NCI-H187 (cell line): ENCODE results near the gene SLC1A5.

Experiments used
- DNase-seq, 2 experiments: peaks; one replicate each; lab custom pipeline; 2025; lab: John Stamatoyannopoulos, UW

The SLC1A5 gene

GRCh38 chr19:46742926-46743480, 45.4 kb downstream of the SLC1A5 start:
- no peak for DNase-seq

DNA sequence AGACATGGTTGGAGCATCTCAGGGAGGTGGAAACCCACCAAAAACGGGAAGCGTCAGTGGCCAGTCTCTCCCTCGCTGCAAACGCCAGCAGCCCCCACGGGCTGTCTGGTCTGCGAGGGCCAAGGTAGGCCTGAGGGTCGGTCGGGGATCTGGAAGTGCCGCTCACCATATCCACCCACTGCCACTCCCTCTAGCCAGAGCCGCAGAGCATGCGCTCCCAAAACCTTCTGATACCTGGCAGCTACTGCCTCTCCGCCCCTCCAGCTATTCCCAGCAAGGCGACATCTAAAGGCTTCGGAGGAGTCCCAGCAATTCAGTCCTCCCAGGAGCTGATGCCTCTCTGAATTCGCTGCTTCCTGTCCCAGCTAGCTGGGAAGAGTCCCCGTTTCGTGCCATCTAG, 46.9 kb downstream of the SLC1A5 start:
- no peak for DNase-seq

GRCh38 chr19:46739290-46739771, 49.1 kb downstream of the SLC1A5 start:
- DNase-seq = no peak

- no peak for DNase-seq
Measured at GRCh38 chr19:46737761-46738171, 50.6 kb downstream of the SLC1A5 start.

DNA sequence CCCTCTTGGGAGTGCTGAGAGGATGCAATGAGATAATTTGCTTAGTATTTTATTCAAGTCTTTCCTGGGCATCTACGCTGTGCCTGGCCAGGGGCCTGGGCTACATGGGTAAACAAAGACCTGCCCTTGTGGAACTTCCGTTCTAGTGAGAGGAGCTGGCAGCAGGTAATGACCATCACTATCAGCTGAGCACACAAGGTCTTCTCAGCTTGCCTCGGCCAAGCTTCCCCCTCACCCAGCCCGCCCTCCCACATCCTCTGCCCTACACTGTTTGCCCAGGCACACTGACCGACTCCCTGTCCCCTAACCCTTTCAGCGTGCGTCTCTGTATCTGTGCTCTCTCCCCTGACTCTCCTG, 51.1 kb downstream of the SLC1A5 start:
- no peak for DNase-seq

DNA sequence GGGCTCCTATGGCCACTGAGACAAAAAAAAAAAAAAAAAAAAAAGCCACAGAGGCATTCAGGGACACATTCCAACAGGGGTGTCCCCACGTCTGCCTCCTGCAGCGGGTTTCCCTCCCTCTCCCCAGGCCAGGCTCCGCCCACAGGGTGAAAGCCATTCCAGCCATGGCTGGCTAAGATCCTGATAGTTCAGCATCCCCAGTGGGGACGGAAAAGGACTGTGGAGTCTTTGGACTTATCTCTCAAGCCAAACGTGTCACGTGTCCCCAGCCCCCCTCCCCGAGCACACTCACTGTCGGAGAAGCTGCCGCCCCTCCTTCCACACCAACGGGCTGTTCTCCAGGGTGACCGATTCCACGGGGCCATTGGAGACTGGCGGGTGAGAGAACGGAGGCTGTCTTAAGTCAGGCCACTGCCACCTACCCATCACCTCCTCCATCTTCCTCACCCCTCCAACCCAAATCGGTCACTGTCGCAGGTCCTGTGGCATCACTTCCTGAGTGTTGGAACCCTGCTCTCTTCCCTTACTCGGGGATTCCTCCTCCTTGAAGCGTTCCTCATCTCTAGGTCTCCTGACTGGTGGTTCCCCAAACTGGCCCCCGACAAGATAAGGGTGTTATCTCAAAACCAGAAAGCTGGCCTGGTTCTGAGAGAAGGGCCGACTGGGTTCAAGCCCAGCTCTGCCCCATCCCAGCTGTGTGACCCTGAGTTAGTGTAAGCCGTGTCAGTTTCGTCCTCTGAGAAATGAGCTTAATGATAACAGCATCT, 51.7 kb downstream of the SLC1A5 start:
- no peak for DNase-seq

- no peak for DNase-seq
Measured at GRCh38 chr19:46733690-46734292, 54.6 kb downstream of the SLC1A5 start.

GRCh38 chr19:46732966-46733689, 55.3 kb downstream of the SLC1A5 start:
- no peak for DNase-seq

DNA sequence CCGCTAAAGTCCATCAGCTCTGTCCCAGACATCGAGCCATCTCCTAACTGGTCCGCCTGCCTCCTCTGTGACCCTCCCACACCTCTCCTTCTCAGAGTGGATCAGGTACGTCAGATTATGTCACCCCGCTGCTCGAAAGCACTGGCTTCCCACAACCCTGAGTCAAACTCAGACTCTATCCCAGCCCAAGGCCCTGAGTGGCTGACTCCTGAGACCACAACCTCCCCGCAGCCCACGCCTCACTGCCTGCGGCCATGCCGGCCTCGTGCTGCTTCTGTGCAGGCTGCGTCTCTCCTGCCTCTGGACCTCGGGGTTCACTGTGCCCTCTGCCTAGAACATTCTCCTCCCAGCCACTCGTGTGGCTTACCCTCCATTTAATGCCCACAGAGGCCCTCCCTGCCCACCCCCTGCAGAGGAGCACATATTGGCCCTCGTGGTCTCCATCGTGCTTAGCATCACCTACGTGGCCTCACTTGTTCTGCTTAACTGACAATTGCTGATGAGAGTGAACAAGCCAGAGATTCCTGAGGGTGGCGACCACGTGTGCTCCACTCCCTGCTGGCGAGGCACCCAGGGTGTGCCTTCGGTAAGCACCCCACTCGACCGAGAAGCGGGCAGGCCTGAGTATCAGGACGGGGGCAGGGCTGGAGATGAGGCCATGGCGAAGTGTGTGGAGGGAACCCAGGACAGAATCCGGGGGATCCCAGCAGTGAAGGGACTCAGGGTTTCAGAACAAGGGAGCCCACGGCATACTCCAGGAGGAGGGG, 56.0 kb downstream of the SLC1A5 start:
- no peak for DNase-seq

- DNase-seq = no peak
Measured at GRCh38 chr19:46731584-46731983, 56.8 kb downstream of the SLC1A5 start.

- no peak for DNase-seq
Measured at GRCh38 chr19:46731007-46731501, 57.3 kb downstream of the SLC1A5 start.

DNA sequence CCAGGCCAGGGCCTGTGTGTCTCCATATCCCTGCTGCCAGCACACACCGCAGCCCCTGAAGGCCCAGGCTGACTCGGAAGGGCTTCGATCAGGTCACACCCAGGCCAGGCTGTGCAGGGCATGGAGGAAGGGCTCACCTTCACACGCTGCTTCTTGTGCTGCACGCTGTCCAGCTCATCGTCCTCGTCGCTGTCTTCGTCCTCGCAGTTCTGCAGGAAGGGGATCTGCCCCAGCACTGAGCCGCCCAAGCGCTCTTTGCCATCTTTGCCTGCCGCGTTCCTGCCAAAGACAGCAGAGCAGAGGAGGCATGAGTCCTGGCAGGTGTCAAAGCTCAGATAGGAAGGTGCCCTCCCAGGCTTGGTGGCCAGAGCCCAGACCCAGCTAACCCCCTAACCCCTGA, 57.8 kb downstream of the SLC1A5 start:
- no peak for DNase-seq

DNA sequence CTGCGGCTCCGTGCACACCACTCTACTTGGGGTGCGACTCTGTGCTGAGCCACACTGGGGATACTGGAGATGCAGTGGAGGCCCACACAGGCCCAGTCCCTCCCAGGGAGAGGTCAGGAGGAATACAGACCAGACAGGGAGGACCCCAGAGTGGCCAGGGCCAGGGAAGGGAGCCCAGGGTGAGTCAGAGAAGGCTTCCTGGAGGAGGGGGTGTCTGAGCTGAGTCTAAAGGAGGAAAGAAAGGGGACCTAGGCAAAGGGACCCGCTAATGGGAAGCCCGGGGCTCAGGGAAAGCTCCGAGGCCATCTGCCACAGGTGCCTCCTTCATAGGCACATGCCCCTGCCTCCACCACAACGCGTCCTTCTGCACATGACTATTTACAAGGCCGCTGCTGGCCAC, 58.2 kb downstream of the SLC1A5 start:
- DNase-seq = no peak

DNA sequence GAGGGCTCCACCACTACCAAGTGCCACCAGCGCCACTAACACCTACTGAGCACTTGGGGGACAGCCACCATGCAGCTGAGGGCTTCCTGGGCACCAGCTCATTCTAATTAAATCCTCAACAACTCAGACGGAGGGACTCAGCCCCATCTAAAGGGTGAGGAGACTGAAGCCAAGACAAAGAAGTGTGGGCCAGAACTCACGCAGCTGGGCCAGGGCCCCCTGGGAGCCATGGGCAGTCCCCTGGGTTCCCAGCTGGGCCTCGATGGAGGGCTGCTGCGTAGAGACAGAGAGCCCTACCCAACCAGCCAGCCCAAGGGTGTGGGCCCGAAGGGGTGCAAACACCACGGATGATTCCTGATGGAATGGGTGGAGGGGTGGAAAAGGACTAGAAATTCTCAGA, 58.7 kb downstream of the SLC1A5 start:
- no peak for DNase-seq

DNA sequence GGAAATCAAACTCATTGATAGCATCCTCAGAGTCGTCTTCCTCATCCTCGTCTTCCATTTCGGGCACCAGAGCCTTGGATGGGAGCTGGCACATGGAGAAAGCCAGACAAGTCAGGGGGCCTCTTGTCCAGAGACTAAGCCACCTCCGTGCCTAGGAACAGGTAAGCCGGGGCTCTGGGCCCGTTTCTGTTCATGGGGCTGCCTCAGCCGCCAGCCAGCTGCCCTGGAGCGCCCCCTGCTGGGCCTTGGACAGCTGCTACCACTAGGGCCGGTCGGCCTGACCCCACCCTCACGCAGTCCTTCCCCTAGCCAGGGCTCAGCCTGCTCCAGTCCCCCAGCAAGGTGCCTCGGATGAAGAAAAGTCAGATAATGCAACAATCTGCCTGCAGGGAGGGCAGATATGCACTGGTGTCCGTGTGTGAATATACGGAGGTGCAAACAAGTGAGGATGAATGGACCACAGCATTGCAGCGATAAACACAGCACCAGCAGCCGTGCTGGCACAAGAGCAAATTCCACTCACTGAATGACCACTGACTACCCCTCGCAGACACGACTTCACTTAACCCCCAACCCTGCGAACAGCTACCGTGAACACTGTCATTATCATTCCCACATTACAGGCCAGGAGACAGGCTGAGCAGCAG, 59.6 kb downstream of the SLC1A5 start:
- DNase-seq = peak in 1 of 2 experiments; percentile 28

GRCh38 chr19:46728208-46728607, 60.2 kb downstream of the SLC1A5 start:
- DNase-seq = no peak

GRCh38 chr19:46727757-46728156, 60.6 kb downstream of the SLC1A5 start:
- DNase-seq = no peak

DNA sequence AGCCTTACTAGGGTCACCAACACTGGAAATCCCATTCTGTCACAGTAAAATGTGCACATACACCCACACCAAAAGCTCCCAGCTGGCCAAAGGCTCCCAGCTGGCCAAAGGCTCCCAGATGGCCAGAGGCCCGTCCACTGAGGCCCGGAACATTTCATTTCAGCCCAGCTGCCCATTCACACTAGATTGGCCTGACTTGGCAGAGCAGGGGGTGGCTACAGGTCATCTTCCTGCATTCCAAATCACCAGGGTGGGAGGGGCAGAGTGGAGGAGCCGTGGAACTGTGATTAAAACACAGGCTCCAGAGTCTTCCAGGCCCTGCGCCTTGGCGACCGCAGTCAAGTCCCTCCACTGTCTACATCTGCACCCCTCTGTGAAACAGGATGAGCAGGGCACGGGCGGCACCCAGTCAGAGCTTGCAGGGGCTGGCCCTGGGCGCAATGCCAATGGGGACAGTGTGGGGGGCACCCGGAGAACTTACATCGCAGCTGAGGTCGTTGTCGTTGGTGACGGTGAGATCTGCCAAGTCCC, 61.4 kb downstream of the SLC1A5 start:
- no peak for DNase-seq

DNA sequence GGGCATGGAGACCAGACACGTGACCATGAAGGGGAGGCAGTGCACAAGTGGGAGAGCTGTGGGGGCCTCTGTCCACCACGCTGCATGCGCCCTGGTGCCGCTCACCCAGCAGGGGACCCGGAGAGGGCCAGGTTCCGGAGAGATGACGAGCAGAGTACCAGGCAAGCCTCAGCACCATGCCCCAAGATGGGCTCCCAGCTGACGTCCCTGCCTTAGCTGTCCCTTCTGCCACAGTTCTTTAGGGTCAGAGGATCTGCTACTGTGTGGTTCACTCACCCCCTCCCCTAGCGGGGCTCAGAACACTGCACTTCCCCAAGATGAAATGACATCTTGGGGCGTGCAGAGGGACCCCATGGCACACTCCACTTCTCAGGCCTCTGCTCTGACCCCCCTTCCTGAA, 61.8 kb downstream of the SLC1A5 start:
- no peak for DNase-seq

DNA sequence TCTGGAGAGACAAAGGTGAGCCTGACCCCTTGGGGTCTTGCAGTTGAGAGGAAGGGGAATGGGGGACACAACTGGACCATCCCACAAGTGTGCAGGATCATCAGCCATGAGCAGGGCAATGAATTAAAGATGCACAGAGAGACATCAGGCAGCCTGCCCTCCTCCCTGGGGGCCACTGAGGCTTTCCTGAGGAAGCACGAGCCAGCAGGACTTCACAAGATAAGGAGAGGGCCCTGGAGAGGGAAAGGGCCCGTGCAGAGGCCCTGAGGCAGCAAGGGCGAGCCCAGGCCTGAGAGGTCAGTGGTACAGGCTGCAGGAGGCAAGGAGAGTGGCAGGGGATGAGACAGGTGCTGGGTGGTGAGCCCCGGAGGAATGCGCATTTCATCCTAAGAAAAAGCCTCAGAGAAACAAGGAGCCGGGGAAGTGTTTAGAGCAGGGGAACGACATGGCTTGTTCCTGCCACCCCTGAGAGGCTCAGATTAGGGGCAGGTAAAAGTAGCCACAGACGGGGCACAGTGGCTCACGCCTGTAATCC, 62.5 kb downstream of the SLC1A5 start:
- DNase-seq = no peak
